MCF 10A (cell line): ENCODE results near the gene GEMIN5. TPM values are rescaled to one million over a fixed set of nuclear protein-coding genes. Genes with fewer than 3 reads are reported as not detected.
A peak's percentile ranks its signal among the peaks of the same experiment; 100 is the strongest.

Experiments
- BruUV-seq: library from RNA; stranded (reverse); fragments of 400-500 nt; replicated peaks from 2 replicates; lab custom pipeline; 2021; lab: Mats Ljungman, UMichigan
- CTCF ChIA-PET: fragments of 300-600 bp; sonication (Branson Sonifier 250); formaldehyde crosslinking; extraction: SDS; loops from one replicate; lab custom pipeline; 2021; ENCODE audit warnings: antibody characterized with exemption, inconsistent platforms; lab: Yijun Ruan, JAX
- POLR2A ChIA-PET: fragments of 300-600, 350-650 bp; sonication (Branson Sonifier 250); formaldehyde crosslinking; extraction: SDS; loops from one replicate; lab custom pipeline; 2020; ENCODE audit warnings: antibody characterized with exemption, inconsistent platforms; lab: Yijun Ruan, JAX
- DNase-seq: peaks from one replicate; pipeline ENCODE4 v3.0.0-alpha.2; 2018; ENCODE audit not compliant: unreplicated experiment
- H3K27ac Mint-ChIP-seq: one replicate; pipeline ENCODE4 v1.8.0; 2022; ENCODE audit warnings: mild to moderate bottlenecking, low read depth, mixed read lengths; ENCODE audit not compliant: unreplicated experiment
- H3K27me3 Mint-ChIP-seq: one replicate; pipeline ENCODE4 v1.8.0; 2022; ENCODE audit warnings: mixed read lengths; ENCODE audit not compliant: insufficient read depth, unreplicated experiment
- H3K36me3 Mint-ChIP-seq: one replicate; pipeline ENCODE4 v1.8.0; 2022; ENCODE audit warnings: mild to moderate bottlenecking, moderate library complexity, mixed read lengths; ENCODE audit not compliant: insufficient read depth, unreplicated experiment
- H3K4me1 Mint-ChIP-seq: one replicate; pipeline ENCODE4 v1.8.0; 2022; ENCODE audit warnings: mixed read lengths; ENCODE audit not compliant: insufficient read depth, unreplicated experiment
- H3K4me3 Mint-ChIP-seq: one replicate; pipeline ENCODE4 v1.8.0; 2022; ENCODE audit warnings: mild to moderate bottlenecking, moderate library complexity, mixed read lengths; ENCODE audit not compliant: unreplicated experiment
- H3K9me3 Mint-ChIP-seq: one replicate; pipeline ENCODE4 v1.8.0; 2022; ENCODE audit warnings: mixed read lengths; ENCODE audit not compliant: unreplicated experiment
- CTCF ChIP-seq: fragments of 200-600 bp; IDR thresholded peaks from one replicate; pipeline ENCODE4 v1.8.0; 2022; ENCODE audit warnings: antibody characterized with exemption, mild to moderate bottlenecking; ENCODE audit not compliant: unreplicated experiment
- intact Hi-C: fragments of 100-400 bp; cut with micrococcal nuclease; formaldehyde crosslinking; loops from 2 replicates; pipeline ENCODE4 v1.14.1; 2022
- total RNA-seq: library from RNA; stranded (reverse); gene quantifications from 2 replicates; pipeline ENCODE4 v1.2.3, GENCODE V29; 2022

Gene GEMIN5
- total RNA-seq, 1 experiment from 2014 or later: 34.5 TPM

DNA sequence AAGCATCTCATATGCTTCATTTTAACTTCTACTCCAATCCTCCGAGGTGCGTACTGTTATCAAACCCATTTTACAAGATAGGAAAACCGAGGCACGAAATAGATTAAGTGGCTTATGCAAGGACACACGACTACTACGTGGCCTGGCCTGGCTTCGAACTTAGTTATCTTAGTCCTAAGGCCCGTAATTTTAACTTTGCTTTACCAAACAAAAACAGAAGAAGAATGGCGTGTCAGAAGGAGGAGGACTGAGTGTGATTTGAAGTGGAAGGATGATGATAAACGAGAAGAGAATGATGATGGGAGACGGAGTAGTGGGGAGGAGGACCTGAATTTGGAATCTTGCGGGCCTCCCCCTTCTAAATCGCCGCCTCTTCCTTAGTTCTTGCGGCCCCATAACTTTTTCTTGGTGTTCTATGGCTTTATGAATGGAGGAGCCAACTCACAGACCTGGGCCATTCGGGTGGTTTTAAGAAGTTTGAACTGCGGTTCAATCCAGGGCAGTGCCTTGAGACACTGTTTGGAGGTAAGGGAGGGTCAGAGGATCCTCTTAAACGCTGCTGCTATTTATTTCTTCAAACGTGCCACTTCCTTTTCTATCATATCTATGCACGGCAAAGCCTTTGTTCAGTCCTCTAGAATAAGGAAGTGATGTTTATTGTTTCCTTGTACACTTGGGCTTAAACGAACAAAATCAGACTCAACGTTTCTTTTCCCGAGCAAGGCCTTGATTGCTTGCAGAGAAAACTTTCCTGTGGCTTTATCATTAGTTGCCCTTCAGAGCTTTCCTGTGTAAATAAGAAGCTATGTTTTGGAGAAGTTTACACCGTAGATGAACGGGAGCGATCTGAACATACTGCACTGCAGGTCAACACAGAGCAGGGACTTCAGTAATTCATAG, 78.8 kb downstream of the GEMIN5 start:
- Mint-ChIP-seq H3K4me1 (peaks cover 42% of the 10 kb centered on the region), H3K4me3 (peak overlapping the region; percentile 85), H3K27ac (peak overlapping the region; percentile 95), H3K27me3 (no peaks in the 10 kb centered on the region), H3K36me3 (peaks cover 34% of the 10 kb centered on the region), H3K9me3 (no peaks in the 10 kb centered on the region)
- CTCF ChIA-PET: interaction anchor here (0.6 to 1.0 kb wide), 2 partner anchors 94 to 202 kb away, joined by 4 read pairs; no protein-coding TSS in a partner anchor
- POLR2A ChIA-PET: interaction anchor here (0.5 to 3.0 kb wide), 43 partner anchors 8 to 821 kb away, joined by 3 to 78 read pairs (median 4); partner anchors contain the start of genes FAM114A2, FAXDC2, GEMIN5 and MFAP3
- intact Hi-C loops: loop anchor here (2.0 kb wide), 3 partner anchors 28 to 208 kb away; partner anchors contain the start of gene LARP1
- no peak for TF ChIP-seq CTCF
- DNase-seq: peak; percentile 33
- TSS peak; percentile 40 for BruUV-seq

GRCh38 chr5:154858297-154858971, 79.6 kb downstream of the GEMIN5 start, which contains the start of gene CNOT8:
Gene CNOT8, plus strand, starts transcription at chr5:154858627. Its CDS starts 4,652 bp downstream, at chr5:154863279.
- Mint-ChIP-seq H3K27me3 (no peaks in the 10 kb centered on the region), H3K9me3 (no peaks in the 10 kb centered on the region), H3K27ac (peak within 1 kb of the TSS; percentile 95), H3K4me3 (peak within 1 kb of the TSS; percentile 85), H3K4me1 (peaks cover 42% of the 10 kb centered on the region), H3K36me3 (peaks cover 26% of the 10 kb centered on the region)
- CTCF ChIA-PET: interaction anchor here (0.6 kb wide), 2 partner anchors 14 to 95 kb away, joined by 3 to 4 read pairs; no protein-coding TSS in a partner anchor
- POLR2A ChIA-PET: interaction anchor here (0.5 to 2.9 kb wide), 23 partner anchors 8 to 820 kb away, joined by 3 to 78 read pairs (median 4); partner anchors contain the start of genes FAM114A2, FAXDC2, GEMIN5 and MFAP3
- intact Hi-C loops: loop anchor here (2.0 kb wide), 3 partner anchors 28 to 208 kb away; partner anchors contain the start of gene LARP1
- no TSS peak for BruUV-seq
- TF ChIP-seq CTCF: no peak
- DNase-seq: peak; percentile 99

DNA sequence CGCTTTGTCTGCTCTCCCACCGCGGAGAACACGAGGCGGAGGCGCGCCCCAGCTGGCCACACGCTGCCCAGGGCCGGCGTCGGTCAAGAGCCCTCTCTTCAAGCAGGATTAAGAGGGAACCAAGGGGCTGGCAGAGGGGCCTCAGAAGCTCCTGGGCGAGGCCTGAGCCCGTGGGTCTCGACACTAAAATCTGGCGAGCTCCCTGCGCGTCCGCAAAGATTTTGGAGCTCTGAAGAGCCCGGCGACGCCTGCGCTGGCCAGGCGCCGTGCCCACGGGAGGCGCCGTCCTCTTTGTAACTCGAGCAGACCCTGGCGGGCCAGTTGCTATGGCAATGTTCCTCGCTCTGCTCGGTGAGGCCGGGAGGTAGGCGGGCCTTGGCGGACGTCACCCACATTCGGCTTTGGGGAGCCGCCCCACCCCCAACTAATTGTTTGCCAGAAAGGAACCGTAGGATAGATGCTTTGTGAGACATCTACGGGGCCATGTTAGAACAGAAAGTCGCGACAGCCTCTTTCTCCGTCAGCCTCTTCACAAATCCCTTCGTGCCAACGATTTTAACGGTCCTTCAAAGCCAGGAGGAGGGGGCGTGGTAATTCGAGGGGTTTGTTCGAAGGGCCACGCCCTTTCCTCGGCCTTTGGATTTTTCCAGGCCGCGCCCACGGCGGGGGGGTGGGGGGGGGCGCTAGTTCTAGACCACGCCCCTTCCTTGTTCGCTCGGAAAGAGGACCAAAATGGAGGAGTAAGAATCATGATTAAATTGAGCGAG, 80.3 kb downstream of the GEMIN5 start:
- peak; percentile 99 for DNase-seq
- POLR2A ChIA-PET: interaction anchor here (0.6 to 2.9 kb wide), 28 partner anchors 8 to 819 kb away, joined by 3 to 78 read pairs (median 5); partner anchors contain the start of genes FAM114A2, FAXDC2, GEMIN5 and MFAP3
- TF ChIP-seq CTCF: no peak
- peak overlapping the region; percentile 85 for H3K4me3 Mint-ChIP-seq
- no peaks in the 10 kb centered on the region for H3K27me3 Mint-ChIP-seq
- H3K36me3 Mint-ChIP-seq: peaks cover 19% of the 10 kb centered on the region
- H3K27ac Mint-ChIP-seq: peak overlapping the region; percentile 95
- H3K4me1 Mint-ChIP-seq: peaks cover 36% of the 10 kb centered on the region
- CTCF ChIA-PET: interaction anchor here (0.6 to 1.9 kb wide), 8 partner anchors 13 to 208 kb away, joined by 3 to 7 read pairs (median 4); no protein-coding TSS in a partner anchor
- BruUV-seq: TSS peak; percentile 77
- H3K9me3 Mint-ChIP-seq: no peaks in the 10 kb centered on the region
- intact Hi-C loops: loop anchor here (2.0 kb wide), 3 partner anchors 27 to 207 kb away; partner anchors contain the start of gene LARP1
